Gastroesophageal sphincter (tissue), 4 donors: ENCODE data around the gene MBOAT1. TPM values are rescaled to one million over a fixed set of nuclear protein-coding genes. Genes with fewer than 3 reads are reported as not detected.

Source experiments
- ATAC-seq: fragments of 150-250 bp; one replicate; pipeline ENCODE4 v1.9.1; 2016; ENCODE audit warnings: mild to moderate bottlenecking, moderate library complexity
- H3K27ac ChIP-seq, 4 donors: fragments of 200-600 bp; sonication (generic) in 3 of 4; 1 replicate in 3 of 4; 2 replicates in 1 of 4; pipeline ENCODE4 v1.5.1; 2016 to 2019
- H3K27me3 ChIP-seq: fragments of 200-600 bp; sonication (generic); one replicate; pipeline ENCODE4 v1.5.1; 2019
- H3K36me3 ChIP-seq, 2 donors: fragments of 200-600 bp; sonication (generic); one replicate each; pipeline ENCODE4 v1.5.1; 2019; ENCODE audit warnings: control low read depth in 1 of 2
- H3K4me1 ChIP-seq, 3 donors: fragments of 200-600 bp; sonication (generic); 1 replicate in 2 of 3; 2 replicates in 1 of 3; pipeline ENCODE4 v1.5.1; 2016 to 2019; ENCODE audit warnings: control low read depth in 2 of 3
- H3K4me3 ChIP-seq, 2 donors: fragments of 200-600 bp; sonication (generic); one replicate each; pipeline ENCODE4 v1.5.1; 2019; ENCODE audit warnings: mild to moderate bottlenecking in 1 of 2, moderate library complexity in 1 of 2
- H3K9me3 ChIP-seq, 3 donors: fragments of 200-600 bp; sonication (generic); one replicate each; pipeline ENCODE4 v1.5.1; 2017 to 2019; ENCODE audit warnings: control low read depth in 2 of 3
- EP300 ChIP-seq: sonication (generic); formaldehyde crosslinking; IDR thresholded peaks from one replicate; pipeline ENCODE4 v1.6.1; 2017; ENCODE audit warnings: antibody characterized with exemption, mild to moderate bottlenecking
- POLR2A ChIP-seq, 2 donors: fragments of 450-650 bp; IDR thresholded peaks; one replicate each; pipeline ENCODE4 v1.6.1; 2017; ENCODE audit warnings: antibody characterized with exemption in 2 of 2, mild to moderate bottlenecking in 2 of 2, moderate library complexity in 1 of 2
- POLR2AphosphoS5 ChIP-seq: sonication (generic); formaldehyde crosslinking; IDR thresholded peaks from one replicate; pipeline ENCODE4 v1.6.1; 2017; ENCODE audit warnings: antibody characterized with exemption
- WGBS, 2 donors: methylation state at CpG; one replicate each; pipeline ENCODE4 v1.1.5; 2018; ENCODE audit warnings: low coverage in 1 of 2; 5-methylcytosine and 5-hydroxymethylcytosine counted together
- total RNA-seq, 4 donors: library from RNA; depleted of rRNA; stranded (reverse); fragments of >200 nt; gene quantifications; one replicate each; pipeline ENCODE4 v1.1.0, GENCODE V29; 2016
- TF ChIP-seq, protein P1 (sequence below), 4 experiments: fragments of 200-600 bp in 2 of 4; fragments of 450-650 bp in 2 of 4; sonication (generic) in 1 of 4; IDR thresholded peaks; one replicate each; pipeline ENCODE4 v1.5.1; 2017 to 2019; ENCODE audit warnings: antibody characterized with exemption in 4 of 4, mild to moderate bottlenecking in 2 of 4, moderate library complexity in 2 of 4

The MBOAT1 gene
- total RNA-seq, 4 donors from 2014 or later, result 2.6 to 11.8 (median 4.4) TPM

DNA sequence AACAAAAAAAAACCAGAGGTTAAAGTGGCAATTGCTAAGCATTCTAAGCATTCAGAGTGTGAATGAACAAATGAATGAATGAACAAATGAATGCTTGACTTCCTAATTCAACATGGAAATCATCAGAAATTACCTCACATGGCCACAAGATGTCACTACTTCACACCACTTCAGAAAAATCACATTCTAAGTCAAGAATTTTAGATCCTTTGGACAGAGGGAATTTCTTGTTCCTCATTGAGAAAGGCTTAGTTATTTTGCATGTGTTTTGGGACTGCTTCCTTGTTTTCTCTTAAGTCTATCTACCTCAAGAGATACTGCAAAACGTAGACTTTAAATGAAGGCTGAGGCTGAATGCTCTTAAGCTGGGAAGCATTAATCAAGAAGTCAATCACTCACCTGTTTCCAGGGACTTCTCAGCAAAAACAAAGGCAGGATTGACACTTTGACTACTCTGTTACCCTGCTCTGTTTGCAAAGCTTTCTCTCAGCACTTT, 120.2 kb downstream of the MBOAT1 start:
- WGBS, 2 donors, result 0 to 9% methylated on average over 1 of the region's 1 CpG
- Histone ChIP-seq H3K4me1 (peaks cover 0 to 8% (median 0%) of the 10 kb centered on the region in 3 donors), H3K27ac (no peak overlapping the region), H3K27me3 (no peaks in the 10 kb centered on the region), H3K4me3 (no peak overlapping the region), H3K36me3 (no peaks in the 10 kb centered on the region), H3K9me3 (peaks cover 0 to 2% (median 0%) of the 10 kb centered on the region in 3 donors)
- no peak for ATAC-seq
- TF ChIP-seq EP300 (no peak), POLR2AphosphoS5 (no peak), POLR2A (IDR thresholded peaks at IDR 0.05) (no peak)
- TF ChIP-seq, protein P1, sequence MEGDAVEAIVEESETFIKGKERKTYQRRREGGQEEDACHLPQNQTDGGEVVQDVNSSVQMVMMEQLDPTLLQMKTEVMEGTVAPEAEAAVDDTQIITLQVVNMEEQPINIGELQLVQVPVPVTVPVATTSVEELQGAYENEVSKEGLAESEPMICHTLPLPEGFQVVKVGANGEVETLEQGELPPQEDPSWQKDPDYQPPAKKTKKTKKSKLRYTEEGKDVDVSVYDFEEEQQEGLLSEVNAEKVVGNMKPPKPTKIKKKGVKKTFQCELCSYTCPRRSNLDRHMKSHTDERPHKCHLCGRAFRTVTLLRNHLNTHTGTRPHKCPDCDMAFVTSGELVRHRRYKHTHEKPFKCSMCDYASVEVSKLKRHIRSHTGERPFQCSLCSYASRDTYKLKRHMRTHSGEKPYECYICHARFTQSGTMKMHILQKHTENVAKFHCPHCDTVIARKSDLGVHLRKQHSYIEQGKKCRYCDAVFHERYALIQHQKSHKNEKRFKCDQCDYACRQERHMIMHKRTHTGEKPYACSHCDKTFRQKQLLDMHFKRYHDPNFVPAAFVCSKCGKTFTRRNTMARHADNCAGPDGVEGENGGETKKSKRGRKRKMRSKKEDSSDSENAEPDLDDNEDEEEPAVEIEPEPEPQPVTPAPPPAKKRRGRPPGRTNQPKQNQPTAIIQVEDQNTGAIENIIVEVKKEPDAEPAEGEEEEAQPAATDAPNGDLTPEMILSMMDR (IDR thresholded peaks at IDR 0.05), result peak; percentile 73 to 85 (median 82)

DNA sequence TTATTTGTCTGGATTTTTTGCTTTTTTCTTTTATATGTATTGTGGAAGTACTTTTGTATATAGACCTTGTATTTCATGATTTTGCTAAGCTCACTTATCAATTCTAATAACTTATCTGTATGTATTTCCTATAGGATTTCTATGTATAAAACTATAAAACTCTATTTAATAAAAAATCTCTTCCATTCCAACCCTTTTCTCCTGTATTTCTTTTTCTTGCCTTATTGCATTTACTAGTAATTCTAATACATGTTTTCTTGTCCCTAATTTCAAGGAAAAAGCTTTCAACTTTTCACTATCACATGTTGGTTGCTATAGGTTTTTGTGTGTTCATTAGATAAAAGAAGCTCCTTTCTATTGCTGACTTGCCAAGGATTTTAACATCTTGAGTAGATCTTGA, 125.3 kb downstream of the MBOAT1 start:
- Histone ChIP-seq H3K4me3 (no peak overlapping the region), H3K9me3 (peaks cover 0 to 8% (median 0%) of the 10 kb centered on the region in 3 donors), H3K27ac (no peak overlapping the region), H3K27me3 (no peaks in the 10 kb centered on the region), H3K4me1 (no peaks in the 10 kb centered on the region), H3K36me3 (no peaks in the 10 kb centered on the region)
- no peak for TF ChIP-seq POLR2A (IDR thresholded peaks at IDR 0.05)
- TF ChIP-seq EP300, result no peak
- ATAC-seq, result no peak

DNA sequence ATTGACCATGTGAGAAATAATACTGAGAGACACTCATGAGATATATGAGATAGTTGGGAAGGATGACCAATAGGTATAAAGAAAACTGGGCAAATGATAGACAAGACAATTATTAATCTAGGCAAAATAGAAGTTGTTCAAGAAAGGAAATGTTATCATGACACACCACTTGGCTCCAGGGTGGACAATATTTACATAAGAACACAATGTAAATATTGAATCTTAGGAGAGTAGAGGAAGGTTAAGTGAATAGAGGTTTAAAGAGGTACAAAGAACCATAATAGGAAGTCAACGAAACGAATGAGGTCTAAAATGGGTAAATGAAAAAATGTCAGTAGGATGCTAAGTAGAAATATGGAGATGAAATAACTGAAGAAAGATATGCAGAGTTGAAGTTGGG, 126.5 kb downstream of the MBOAT1 start:
- no peak for TF ChIP-seq EP300
- 83 to 100% methylated on average over 2 of the region's 2 CpGs for WGBS, 2 donors
- H3K27ac ChIP-seq, result no peak overlapping the region
- no peak overlapping the region for H3K4me3 ChIP-seq
- no peaks in the 10 kb centered on the region for H3K36me3 ChIP-seq
- H3K4me1 ChIP-seq, result no peaks in the 10 kb centered on the region
- H3K27me3 ChIP-seq, result no peaks in the 10 kb centered on the region
- H3K9me3 ChIP-seq, result peaks cover 0 to 8% (median 0%) of the 10 kb centered on the region in 3 donors
- ATAC-seq, result no peak

DNA sequence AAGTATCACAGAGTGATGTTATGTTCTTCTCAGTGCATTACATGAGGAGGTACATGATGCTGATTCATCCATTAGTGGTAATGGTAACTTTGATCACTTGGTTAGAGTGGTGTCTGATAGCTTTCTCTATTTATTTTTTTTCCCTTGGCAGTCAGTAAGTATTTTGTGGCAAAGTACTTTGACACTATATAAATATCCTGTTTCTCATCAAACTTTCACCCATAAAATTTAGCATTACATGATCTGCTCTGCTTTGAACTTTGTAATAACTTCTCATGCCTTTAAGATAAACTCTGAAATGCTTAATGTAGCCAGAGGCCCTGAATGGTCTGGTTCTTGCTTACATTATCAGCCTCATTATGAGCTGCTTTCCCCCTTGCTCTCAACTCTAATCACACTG, 127.9 kb downstream of the MBOAT1 start:
- H3K27ac ChIP-seq, result no peak overlapping the region
- H3K27me3 ChIP-seq, result no peaks in the 10 kb centered on the region
- ATAC-seq, result no peak
- H3K4me1 ChIP-seq, result no peaks in the 10 kb centered on the region
- TF ChIP-seq, protein P1 (IDR thresholded peaks at IDR 0.05), result no peak
- TF ChIP-seq POLR2A (IDR thresholded peaks at IDR 0.05) (no peak), EP300 (no peak), POLR2AphosphoS5 (no peak)
- H3K9me3 ChIP-seq, result peaks cover 0 to 8% (median 0%) of the 10 kb centered on the region in 3 donors
- H3K4me3 ChIP-seq, result no peak overlapping the region
- no peaks in the 10 kb centered on the region for H3K36me3 ChIP-seq

DNA sequence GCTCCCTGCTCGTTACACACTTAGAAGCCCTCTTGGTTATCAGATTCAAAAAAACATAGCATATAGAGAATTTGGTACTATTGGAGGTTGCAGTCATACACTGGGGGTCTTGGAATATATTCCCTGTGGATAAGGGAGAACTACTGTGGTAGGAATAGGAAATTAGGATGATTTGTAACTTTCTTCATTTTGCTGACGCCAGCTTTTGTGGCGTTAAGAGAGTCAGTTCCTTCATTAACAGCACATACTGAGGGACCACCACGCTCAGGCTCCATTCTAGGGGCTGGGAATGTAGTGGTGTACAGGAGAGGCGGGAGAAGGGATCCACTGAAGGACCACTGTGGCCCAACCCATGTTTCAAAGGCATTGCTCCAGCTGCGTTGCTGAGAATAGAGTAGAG, 140.3 kb downstream of the MBOAT1 start:
- no peak for ATAC-seq
- WGBS, 2 donors, result 86 to 96% methylated on average over 3 to 4 of the region's 6 CpGs
- no peak for TF ChIP-seq EP300
- TF ChIP-seq, protein P1 (IDR thresholded peaks at IDR 0.05), result no peak
- TF ChIP-seq POLR2A (IDR thresholded peaks at IDR 0.05), result no peak
- no peak for TF ChIP-seq POLR2AphosphoS5

DNA sequence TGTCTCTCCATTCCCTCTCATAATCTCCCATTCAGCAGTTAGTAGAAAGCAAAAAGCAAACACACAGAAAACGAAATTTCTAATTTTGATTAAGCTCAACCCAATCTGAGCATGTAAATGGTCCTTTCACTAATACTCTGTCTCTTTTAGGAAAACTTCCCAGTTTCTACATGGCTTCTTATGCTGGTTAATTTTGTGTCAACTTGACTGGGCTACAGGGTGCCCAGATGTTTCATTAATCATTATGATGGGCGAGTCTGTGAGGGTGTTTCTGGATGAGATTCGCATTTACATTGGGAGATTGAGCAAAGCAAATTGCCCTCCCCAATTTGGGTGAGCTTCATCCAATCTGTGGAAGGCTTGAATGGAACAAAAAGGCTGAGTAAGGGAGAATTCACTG, 142.2 kb downstream of the MBOAT1 start:
- TF ChIP-seq, protein P1 (IDR thresholded peaks at IDR 0.05), result no peak
- TF ChIP-seq EP300 (no peak), POLR2A (IDR thresholded peaks at IDR 0.05) (no peak), POLR2AphosphoS5 (no peak)
- Histone ChIP-seq H3K27me3 (no peaks in the 10 kb centered on the region), H3K4me3 (no peak overlapping the region), H3K27ac (no peak overlapping the region), H3K4me1 (no peaks in the 10 kb centered on the region), H3K9me3 (peaks cover 0 to 11% (median 0%) of the 10 kb centered on the region in 3 donors), H3K36me3 (no peaks in the 10 kb centered on the region)
- ATAC-seq, result no peak
- WGBS, 2 donors, result 83 to 86% methylated on average over 1 to 3 of the region's 3 CpGs

More for the DNA sequence above, 140.3 kb downstream of the MBOAT1 start:
- Histone ChIP-seq H3K27me3 (no peaks in the 10 kb centered on the region), H3K4me3 (no peak overlapping the region), H3K27ac (no peak overlapping the region), H3K9me3 (peaks cover 0 to 24% (median 0%) of the 10 kb centered on the region in 3 donors), H3K36me3 (no peaks in the 10 kb centered on the region), H3K4me1 (no peaks in the 10 kb centered on the region)
